ENCODE data around the gene BPIFB6. TPM values are rescaled to one million over a fixed set of nuclear protein-coding genes. Genes with fewer than 3 reads are reported as not detected.
"Not testable (repeated sequence)": the region's sequence is repeated elsewhere in the genome, so short reads cannot be mapped to it uniquely, and the experiment has no call there.

BPIFB6 gene
- total RNA-seq, 1 experiment from 2014 or later = not detected

- DNase-seq (ENCODE audit: low read depth, low spot score) = no peak
- in situ Hi-C loops (cut with HindIII; ENCODE audit: low pct_unique_long_range_greater_than_20kb, low sequenced_read_pairs) = no loop called here
These were observed 11.0 kb downstream of the BPIFB6 start for GRCh38 chr20:33042430-33042829.

- in situ Hi-C loops (cut with HindIII; ENCODE audit: low pct_unique_long_range_greater_than_20kb, low sequenced_read_pairs) = no loop called here
- no peak for DNase-seq (ENCODE audit: low read depth, low spot score)
These were observed 11.7 kb downstream of the BPIFB6 start for GRCh38 chr20:33042983-33043730.

- DNase-seq (ENCODE audit: low read depth, low spot score) = no peak
- in situ Hi-C loops (cut with HindIII; ENCODE audit: low pct_unique_long_range_greater_than_20kb, low sequenced_read_pairs) = no loop called here
These were observed 12.3 kb downstream of the BPIFB6 start for GRCh38 chr20:33043731-33044181.

GRCh38 chr20:33045129-33045721 lies 13.8 kb downstream of the BPIFB6 start:
- in situ Hi-C loops (cut with HindIII; ENCODE audit: low pct_unique_long_range_greater_than_20kb, low sequenced_read_pairs); DNase-seq (ENCODE audit: low read depth, low spot score): not testable (repeated sequence)

- no peak for DNase-seq (ENCODE audit: low read depth, low spot score)
- in situ Hi-C loops (cut with HindIII; ENCODE audit: low pct_unique_long_range_greater_than_20kb, low sequenced_read_pairs) = no loop called here
These were observed 15.0 kb downstream of the BPIFB6 start for GRCh38 chr20:33046412-33046811.

- no peak for DNase-seq (ENCODE audit: low read depth, low spot score)
- in situ Hi-C loops (cut with HindIII; ENCODE audit: low pct_unique_long_range_greater_than_20kb, low sequenced_read_pairs) = no loop called here
These were observed 19.9 kb downstream of the BPIFB6 start for GRCh38 chr20:33051333-33051732.

- DNase-seq (ENCODE audit: low read depth, low spot score) = no peak
- in situ Hi-C loops (cut with HindIII; ENCODE audit: low pct_unique_long_range_greater_than_20kb, low sequenced_read_pairs) = no loop called here
These were observed 22.1 kb downstream of the BPIFB6 start, which contains the start of gene BPIFB3 for GRCh38 chr20:33053291-33054106. Gene BPIFB3 (plus strand): TSS chr20:33053903. CDS start chr20:33055436, 1,533 bp downstream.

GRCh38 chr20:33054381-33054780 lies 22.9 kb downstream of the BPIFB6 start:
- no peak for DNase-seq (ENCODE audit: low read depth, low spot score)
- in situ Hi-C loops (cut with HindIII; ENCODE audit: low pct_unique_long_range_greater_than_20kb, low sequenced_read_pairs) = no loop called here

- in situ Hi-C loops (cut with HindIII; ENCODE audit: low pct_unique_long_range_greater_than_20kb, low sequenced_read_pairs) = no loop called here
- no peak for DNase-seq (ENCODE audit: low read depth, low spot score)
These were observed 23.3 kb downstream of the BPIFB6 start for GRCh38 chr20:33054791-33055190.

GRCh38 chr20:33059136-33059535 lies 27.7 kb downstream of the BPIFB6 start:
- in situ Hi-C loops (cut with HindIII; ENCODE audit: low pct_unique_long_range_greater_than_20kb, low sequenced_read_pairs) = no loop called here
- DNase-seq (ENCODE audit: low read depth, low spot score) = no peak

GRCh38 chr20:33059741-33060390 lies 28.4 kb downstream of the BPIFB6 start:
- no peak for DNase-seq (ENCODE audit: low read depth, low spot score)
- in situ Hi-C loops (cut with HindIII; ENCODE audit: low pct_unique_long_range_greater_than_20kb, low sequenced_read_pairs) = no loop called here

- in situ Hi-C loops (cut with HindIII; ENCODE audit: low pct_unique_long_range_greater_than_20kb, low sequenced_read_pairs) = no loop called here
- no peak for DNase-seq (ENCODE audit: low read depth, low spot score)
These were observed 30.2 kb downstream of the BPIFB6 start for GRCh38 chr20:33061658-33062028.

- no peak for DNase-seq (ENCODE audit: low read depth, low spot score)
- in situ Hi-C loops (cut with HindIII; ENCODE audit: low pct_unique_long_range_greater_than_20kb, low sequenced_read_pairs) = no loop called here
These were observed 30.8 kb downstream of the BPIFB6 start for GRCh38 chr20:33062105-33062824.

- in situ Hi-C loops (cut with HindIII; ENCODE audit: low pct_unique_long_range_greater_than_20kb, low sequenced_read_pairs) = no loop called here
- DNase-seq (ENCODE audit: low read depth, low spot score) = no peak
These were observed 31.3 kb downstream of the BPIFB6 start for GRCh38 chr20:33062825-33063149.

- in situ Hi-C loops (cut with HindIII; ENCODE audit: low pct_unique_long_range_greater_than_20kb, low sequenced_read_pairs) = no loop called here
These were observed 31.8 kb downstream of the BPIFB6 start for GRCh38 chr20:33063271-33063670.

GRCh38 chr20:33064572-33065287 lies 33.3 kb downstream of the BPIFB6 start:
- DNase-seq (ENCODE audit: low read depth, low spot score) = no peak
- in situ Hi-C loops (cut with HindIII; ENCODE audit: low pct_unique_long_range_greater_than_20kb, low sequenced_read_pairs) = no loop called here

More at GRCh38 chr20:33063271-33063670, 31.8 kb downstream of the BPIFB6 start:
- no peak for DNase-seq (ENCODE audit: low read depth, low spot score)

- in situ Hi-C loops (cut with HindIII; ENCODE audit: low pct_unique_long_range_greater_than_20kb, low sequenced_read_pairs) = no loop called here
- DNase-seq (ENCODE audit: low read depth, low spot score) = no peak
These were observed 34.3 kb downstream of the BPIFB6 start for GRCh38 chr20:33065785-33066184.

Data from SK-MEL-5 (cell line).